GM19452 (cell line): ENCODE data around the gene KIAA0753.
A peak's percentile ranks its signal among the peaks of the same experiment; 100 is the strongest.

Source experiments
- ATAC-seq: cut with Tn5 transposase; IDR thresholded peaks from one replicate; pipeline ENCODE4 v1.9.1; 2021; ENCODE audit not compliant: unreplicated experiment

Gene KIAA0753

DNA sequence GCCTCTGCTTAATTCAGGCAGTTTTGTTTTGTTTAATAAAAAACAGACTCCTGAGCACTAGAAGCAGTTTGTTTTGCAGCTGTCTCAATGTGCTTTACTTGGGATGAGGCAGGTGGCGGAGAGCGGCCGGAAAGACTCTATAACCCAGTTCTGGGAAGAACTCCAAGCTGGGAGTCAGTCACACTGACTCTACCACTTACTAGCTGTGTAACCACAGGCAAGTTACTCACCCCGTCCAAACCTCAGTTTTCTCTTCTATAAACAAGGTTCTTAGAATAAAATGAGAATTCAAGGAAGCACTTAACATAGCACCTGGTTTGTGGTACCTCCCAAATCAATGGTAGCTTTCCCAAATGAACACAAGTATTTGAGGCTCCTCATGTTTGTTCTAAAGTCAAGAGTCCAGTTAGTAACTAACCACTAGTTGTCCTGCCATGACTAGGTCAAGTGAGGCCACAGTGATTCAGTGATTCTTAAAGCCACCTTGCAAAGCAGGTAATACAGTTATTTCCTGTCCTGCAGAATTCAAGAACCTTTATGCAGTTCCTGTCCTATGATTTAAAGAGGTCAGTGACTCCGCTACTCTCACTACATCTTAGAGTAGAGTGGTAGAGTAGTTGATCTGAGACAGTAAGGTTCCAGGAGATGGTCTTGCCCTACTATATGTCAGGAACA, 3.1 kb upstream of the KIAA0753 start:
- ATAC-seq, result no peak

- no peak for ATAC-seq
Measured at GRCh38 chr17:6642592-6642991, 2.1 kb upstream of the KIAA0753 start.

GRCh38 chr17:6641247-6641863, 844 bp upstream of the KIAA0753 start:
- ATAC-seq, result peak; percentile 2

DNA sequence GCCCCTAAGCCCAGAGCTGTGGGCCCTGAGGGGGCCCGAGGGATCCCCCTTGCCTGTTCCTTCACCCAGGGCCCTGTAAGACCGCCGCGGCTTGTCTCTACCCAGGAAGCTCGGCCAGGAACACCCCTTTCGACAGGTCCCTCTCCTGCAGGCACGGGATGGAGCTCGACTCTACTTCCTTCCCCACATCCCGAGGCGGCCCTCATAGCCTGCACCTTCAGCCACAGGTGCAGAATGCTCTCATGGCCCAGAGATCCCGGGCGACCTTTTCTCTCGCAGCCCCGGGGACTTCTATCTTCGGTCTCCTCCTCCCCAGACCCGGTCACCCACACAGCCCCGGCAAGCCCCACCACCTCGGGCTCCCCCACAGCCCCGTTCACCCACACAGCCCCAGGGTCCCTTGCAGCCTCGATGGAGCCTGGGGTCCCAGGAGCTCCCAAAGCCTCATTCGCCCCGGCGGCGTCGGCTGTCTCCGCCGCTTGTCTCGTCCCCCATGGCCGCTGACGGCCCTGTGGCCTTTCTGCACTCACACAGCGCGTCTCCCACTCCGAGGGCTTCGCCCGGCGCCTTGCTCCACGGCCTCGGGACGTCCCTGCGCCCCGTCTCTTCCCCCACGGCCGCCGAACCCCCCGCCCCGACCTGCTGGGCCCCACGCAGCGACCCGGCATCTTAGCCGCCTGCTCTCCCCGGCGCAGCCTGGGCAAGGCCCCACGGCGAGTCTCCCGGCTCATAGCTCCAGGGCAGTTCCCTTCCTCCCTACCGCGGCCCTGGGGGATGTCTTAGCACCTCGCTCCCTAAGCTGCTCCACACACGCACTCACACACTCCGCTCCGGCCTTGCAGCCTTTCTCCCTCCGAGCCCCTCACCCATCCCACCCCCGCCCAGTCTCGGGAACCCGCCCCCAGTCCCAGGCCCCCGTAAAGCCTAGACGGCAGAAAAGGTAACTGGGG, 650 bp downstream of the KIAA0753 start:
- ATAC-seq, result no peak

- no peak for ATAC-seq
Measured at GRCh38 chr17:6639014-6639585, 1.4 kb downstream of the KIAA0753 start.

DNA sequence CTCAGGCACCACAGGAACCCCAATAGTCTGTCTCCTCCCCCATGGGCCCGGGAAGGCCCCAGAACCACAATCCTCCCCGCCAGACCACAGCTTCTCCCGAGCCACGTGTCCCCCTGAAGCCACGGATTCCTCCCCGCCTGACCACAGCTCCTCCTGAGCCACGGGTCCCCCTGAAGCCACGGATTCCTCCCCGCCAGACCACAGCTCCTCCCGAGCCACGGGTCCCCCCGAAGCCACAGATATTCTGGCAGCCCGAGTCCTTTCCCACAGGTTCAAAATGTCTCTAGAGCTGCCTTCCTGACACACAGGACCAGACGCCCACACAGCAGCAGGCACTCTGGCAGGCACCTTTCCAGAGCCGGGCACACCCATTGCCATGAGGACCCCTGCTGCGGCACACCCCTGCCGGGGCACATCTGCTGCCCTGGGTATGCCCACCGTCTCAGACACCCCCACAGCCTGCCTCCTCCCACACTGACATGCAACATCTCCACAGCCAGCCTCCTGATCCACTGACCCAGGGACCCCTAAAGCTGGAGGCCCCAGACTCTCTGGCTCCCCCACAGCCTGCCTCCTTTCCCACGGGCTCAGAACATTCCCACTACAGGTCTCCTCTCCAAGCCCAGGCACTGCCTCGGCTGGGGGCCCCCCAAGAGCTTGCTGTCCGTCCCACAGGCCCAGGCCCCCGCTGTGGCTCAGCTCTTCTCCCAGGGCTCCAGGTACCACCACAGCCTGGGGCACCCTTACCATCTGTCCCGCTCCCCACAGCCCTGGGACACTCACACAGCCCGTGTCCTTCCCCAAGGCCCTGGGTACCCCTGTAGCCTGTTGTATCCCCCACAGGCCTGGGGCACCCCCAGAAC, 2.2 kb downstream of the KIAA0753 start:
- no peak for ATAC-seq

- ATAC-seq, result no peak
Measured at GRCh38 chr17:6637458-6637840, 3.1 kb downstream of the KIAA0753 start.

DNA sequence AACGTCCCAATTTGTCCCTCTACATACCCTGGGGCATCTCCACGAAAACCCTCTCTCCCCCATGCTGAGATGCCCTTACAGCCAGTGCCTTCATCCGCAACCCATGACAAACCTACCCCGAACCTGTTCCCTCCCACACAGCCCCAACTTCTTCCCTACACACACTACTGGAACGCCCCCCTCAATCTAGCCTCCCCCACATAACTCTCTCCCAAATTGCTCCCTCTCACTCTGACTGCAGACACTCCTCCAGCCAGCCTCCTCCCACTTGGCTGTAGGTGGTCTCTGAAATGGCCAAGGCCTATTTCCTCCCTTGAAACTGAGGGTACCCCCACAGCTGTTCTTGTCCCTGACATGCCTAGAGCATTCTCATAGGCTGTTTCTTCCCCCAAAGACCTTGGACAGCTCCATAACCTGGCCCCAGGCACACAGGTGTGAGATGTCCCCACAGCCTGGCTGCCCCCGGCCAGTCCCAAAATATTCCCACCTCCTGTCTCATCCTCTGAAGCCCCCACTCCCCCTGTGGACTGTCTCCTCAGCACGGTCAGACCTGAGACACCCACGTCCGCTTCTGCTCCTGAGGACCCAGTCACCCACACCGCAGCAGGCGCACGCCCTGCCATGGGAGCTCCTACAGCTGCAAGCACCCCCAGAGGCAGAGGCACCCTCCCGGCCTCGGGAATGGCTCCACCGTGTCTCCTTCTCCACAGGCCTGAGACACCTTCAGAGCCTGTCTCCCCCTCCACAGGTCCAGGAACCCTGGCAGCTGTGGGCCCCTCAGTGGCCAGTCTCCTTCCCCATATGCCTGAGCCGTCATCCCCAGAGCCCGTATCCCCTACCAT, 3.7 kb downstream of the KIAA0753 start:
- ATAC-seq, result no peak

DNA sequence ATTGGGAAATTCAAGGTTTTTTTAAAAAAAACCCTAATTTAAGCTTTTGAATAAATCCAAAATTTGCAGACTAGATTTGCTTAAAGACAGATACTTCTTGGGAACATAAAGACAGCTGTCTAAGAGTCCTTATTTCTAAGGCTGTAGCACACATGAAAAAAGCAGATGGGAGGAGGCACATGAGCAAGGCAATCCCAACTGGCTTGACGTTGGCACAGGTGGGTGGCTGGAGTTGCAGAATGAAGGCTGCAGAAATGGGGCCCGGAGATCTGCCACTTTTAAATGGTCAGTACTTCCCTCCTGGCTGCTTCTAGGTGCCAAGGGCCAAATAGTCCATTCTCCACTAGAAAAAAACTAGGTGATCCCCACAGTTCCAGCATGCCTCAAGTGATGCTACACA, 4.4 kb downstream of the KIAA0753 start:
- no peak for ATAC-seq

GRCh38 chr17:6633263-6633662, 7.2 kb downstream of the KIAA0753 start:
- no peak for ATAC-seq

- ATAC-seq, result no peak
Measured at GRCh38 chr17:6632530-6632929, 8.0 kb downstream of the KIAA0753 start.

DNA sequence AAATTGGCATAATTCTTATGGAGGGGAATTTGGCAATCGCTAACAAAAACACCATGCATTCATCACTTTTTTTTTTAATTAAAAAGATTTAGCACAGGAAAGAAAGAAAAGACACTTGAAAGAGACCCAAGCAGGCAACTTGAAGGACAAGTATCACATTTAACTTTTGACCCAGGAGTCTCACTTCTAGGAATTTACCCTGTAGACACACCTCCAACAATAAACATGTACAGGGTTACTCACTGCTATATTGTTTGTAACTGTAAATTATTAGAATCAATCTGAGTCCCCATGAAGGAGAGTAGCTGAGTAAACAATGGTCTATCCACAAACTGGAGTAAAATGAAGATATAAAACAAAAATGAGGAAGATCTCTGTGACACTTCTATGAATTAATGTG, 10.1 kb downstream of the KIAA0753 start:
- no peak for ATAC-seq

DNA sequence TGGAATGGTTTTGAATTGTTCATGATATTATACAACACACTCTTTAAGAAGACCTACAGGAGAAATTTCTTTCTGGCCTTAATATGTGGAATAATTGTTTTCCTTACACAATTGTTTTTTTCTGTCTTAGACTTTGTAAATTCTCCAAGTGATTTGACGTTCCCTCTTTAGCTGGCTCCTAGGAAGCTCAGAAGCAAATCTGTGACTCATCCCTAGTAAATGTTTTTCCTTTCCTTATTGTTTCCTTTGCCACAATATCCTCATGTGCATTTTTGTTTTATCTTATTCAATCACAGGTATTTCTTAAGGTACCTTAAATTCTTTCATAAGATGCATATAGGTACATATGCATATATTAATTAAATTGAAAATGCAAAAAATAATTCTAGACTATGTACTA, 13.5 kb downstream of the KIAA0753 start:
- no peak for ATAC-seq

- no peak for ATAC-seq
Measured at GRCh38 chr17:6626616-6627015, 13.9 kb downstream of the KIAA0753 start.

DNA sequence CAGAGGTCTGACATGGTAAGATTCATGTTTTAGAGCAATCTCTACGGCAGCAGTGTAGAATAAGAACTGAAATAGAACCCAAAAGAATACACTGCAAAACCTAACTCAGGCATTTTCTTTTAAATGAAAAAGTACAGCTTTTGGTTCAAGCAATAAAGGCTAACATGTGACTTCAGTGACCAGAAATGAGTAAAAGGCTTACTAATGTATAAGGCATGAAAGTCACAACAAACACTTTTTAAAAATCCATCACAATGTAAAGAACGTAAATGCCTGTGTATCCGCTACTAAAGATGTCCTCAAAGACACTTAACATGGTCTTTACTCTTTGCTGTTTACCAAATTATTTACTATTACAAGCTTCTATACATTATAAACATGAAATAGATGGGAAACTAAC, 16.6 kb downstream of the KIAA0753 start:
- no peak for ATAC-seq

- no peak for ATAC-seq
Measured at GRCh38 chr17:6611231-6611630, 29.3 kb downstream of the KIAA0753 start.

DNA sequence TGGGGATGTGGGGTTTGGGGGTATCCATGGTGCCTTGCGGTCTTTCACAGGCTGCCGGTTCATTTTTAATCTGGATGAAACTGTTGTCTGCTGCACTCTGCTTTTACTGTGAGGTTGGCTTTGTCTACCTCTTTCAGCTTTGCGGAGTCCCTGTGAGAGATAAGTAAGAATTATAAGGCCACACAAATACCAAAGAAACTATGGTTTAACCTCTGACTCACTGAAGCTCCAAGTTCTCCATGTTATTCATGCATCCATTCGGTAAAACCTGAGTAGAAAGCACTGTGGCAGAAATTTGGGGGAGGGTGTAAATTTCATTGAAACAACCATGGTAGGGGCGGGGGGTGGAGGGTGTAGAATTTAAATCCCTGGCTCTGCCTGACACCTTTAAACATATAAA, 30.5 kb downstream of the KIAA0753 start:
- ATAC-seq, result no peak

- no peak for ATAC-seq
Measured at GRCh38 chr17:6608321-6608720, 32.2 kb downstream of the KIAA0753 start.

DNA sequence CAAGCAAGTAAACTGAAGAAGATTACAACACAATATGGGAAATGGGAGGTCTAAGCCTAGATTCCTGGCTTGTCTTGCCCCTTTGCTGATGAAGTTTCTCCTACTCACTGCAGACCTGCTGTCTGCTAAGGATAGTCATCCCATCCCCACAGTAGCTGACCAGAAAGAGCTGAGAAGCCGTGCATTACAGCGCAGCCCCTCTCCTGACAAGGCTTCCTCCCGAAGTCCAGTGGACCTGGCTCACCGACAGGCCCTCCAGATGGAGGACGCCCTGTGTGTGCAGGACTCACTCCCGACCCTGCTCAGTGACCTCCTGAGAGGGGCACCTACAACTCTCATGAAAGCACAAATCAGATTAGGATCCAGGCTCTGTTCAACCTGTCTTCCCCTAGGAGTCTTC, 35.4 kb downstream of the KIAA0753 start:
- no peak for ATAC-seq
